Measurements from ENCODE around the gene SMPD2. TPM values are rescaled to one million over a fixed set of nuclear protein-coding genes. Genes with fewer than 3 reads are reported as not detected.

SMPD2 gene, protein sequence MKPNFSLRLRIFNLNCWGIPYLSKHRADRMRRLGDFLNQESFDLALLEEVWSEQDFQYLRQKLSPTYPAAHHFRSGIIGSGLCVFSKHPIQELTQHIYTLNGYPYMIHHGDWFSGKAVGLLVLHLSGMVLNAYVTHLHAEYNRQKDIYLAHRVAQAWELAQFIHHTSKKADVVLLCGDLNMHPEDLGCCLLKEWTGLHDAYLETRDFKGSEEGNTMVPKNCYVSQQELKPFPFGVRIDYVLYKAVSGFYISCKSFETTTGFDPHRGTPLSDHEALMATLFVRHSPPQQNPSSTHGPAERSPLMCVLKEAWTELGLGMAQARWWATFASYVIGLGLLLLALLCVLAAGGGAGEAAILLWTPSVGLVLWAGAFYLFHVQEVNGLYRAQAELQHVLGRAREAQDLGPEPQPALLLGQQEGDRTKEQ
- total RNA-seq (2014; rRNA removed; shearing (Covaris generic)): 10.1 and 13.5 TPM in 2 replicates

DNA sequence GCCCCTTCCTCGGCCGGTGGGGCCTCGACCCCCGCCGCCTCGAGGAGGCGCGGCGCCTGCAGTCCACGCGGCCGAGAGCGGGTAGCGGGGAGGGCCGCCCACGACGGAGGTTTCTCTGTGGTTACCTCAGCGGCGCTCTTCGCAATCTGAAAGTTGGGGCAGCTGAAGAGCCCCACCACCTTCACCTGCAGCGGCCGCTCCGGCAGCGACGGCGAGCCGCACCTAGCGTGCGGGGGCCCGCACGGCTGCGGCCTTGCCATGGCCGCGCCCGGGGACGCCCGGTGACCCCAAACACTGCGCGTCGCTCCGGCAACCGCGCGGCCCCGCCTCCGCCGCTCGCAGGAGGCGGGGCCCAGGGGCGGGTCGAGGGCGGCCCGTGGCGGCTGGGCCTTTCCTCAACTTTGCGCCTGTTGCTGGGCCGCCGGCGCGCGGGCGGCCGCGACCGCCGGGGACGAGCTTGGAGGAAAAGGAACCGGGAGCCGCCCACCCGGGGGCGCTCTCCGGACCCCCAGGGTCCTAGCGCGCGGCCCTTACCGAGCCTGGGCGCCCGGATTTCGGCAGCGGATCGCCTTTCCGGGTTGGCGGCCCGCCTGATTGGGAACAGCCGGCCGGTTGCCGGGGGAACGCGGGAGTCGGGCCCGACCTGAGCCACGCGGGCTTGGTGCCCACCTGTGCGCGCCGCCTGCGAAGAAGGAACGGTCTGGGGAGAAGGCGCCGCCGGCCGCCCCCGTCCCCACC, at the start of gene SMPD2, which contains the start of gene PPIL6:
Gene SMPD2 (plus strand): TSS at position 394 of the 738 bp plus-strand sequence. CDS start 398 bp downstream, outside the sequence.
Gene PPIL6 (minus strand): TSS at position 298 of the 738 bp plus-strand sequence. CDS start 38 bp downstream, at position 260.
- DNase-seq (ENCODE audit: low read depth): peak; percentile 92

DNA sequence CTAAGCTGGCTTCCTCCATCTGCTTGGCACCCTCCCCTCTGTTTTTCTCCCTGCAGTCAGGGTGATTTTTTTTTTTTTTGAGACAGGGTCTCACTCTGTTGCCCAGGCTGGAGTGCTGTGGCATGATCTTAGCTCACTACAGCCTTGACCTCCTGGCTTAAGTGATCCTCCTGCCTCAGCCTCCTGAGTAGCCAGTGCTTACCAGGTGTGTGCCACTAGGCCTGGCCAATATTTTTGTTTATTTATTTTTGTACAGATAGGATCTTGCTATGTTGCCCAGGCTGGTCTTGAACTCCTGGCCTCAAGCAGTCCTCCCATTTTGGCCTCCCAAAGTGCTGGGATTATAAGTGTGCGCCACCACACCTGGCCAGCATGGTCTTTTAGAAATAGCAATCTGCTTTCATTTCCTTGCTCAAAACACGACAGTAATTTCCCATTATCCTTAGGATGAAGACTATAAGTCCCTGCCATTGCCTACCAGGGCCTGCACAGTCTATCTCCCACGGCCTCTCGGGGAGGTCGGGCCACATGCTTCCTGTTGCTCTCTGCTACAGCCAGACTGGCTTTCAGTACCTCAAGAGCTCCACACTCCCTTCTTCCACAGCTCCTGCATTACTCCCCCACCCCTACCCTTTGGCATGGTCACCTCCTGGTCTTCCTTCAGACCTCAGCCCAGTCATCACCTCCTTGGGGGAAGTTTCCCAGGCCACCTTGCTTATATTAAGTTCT, 47.2 kb upstream of the SMPD2 start:
- no peak for DNase-seq (ENCODE audit: low read depth)

DNA sequence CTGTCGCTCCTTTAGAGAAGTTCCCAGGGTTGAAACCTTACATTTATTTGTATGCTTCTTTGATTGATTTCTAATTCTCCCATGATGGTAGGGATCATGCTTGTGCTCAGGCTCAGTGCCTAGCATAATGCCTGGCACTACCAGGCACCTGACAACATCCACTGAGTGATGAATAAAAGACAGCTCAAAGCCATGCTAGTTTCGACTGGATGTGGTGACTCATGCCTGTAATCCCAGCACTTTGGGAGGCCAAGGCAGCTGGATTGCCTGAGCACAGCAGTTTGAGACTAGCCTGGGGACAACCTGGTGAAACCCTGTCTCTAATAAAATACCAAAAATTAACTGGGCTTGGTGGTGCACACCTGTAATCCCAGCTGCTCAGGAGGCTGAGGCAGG, 46.6 kb upstream of the SMPD2 start:
- peak; percentile 44 for DNase-seq (ENCODE audit: low read depth)

DNA sequence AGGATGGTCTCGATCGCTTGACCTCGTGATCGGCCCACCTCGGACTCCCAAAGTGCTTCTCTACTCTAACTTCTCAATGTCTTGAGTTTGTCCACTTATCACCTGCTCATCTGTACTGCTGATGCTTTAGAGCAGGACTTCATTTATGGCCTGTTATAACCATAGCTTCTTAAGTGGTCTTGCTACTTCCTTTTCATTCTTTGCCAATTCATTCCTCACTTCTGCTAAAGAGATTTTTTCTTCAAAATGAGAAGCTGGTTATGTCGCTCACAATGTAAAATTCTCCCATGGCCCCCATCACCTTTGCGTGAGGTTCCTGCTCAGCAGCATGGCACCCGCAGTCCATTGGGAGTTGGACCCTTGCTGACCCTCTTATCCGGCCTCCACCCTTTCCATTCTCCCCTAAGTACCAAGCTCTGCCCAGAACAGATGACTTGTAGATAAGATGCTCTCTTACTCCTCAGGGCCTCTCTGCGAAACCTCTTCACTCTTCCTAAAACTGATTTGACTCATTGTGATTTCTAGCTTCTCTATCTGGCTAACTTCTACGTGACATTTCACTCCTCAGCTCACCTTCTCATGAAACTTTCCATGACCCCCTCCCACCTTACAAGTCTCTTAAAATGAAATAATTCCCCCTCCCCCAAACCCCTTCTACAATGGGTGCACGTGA, 44.3 kb upstream of the SMPD2 start:
- no peak for DNase-seq (ENCODE audit: low read depth)

DNA sequence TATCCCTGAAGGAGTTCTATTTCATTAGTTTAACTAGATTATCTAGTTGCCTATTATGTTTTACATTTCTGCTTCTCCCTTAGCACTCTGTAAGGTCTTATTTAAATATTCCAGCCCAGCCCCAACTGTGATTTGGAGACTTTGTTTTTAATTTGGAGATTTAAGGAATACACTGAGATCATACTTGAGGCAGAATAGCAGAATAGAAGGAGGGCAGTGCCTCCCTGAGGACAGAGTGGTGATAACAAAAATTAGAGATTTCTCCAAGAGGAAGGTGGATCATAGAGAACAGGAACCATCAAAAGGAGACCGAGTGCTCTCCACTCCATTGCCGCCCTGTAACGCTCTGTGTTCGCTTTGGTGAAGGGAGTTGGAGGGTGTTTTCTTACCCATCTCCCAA, 43.5 kb upstream of the SMPD2 start:
- no peak for DNase-seq (ENCODE audit: low read depth)

DNA sequence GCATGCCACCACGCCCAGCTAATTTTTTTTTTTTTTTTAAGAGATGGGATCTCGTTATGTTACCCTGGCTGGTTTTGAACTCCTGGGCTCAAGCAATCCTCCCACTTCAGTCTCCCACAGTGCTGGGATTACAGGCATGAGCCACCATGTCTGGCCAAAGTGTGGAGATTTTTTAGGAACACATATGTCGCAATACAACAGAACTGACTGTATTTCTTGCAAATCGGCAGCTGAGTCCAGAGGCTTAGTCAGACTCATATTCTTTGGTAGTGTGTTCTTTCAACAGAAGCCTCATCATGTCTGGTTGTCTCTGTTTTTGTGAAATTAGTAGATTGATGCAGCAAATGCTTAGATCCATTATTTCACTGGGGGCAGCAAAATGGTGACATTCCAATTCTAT, 34.3 kb upstream of the SMPD2 start:
- no peak for DNase-seq (ENCODE audit: low read depth)

DNA sequence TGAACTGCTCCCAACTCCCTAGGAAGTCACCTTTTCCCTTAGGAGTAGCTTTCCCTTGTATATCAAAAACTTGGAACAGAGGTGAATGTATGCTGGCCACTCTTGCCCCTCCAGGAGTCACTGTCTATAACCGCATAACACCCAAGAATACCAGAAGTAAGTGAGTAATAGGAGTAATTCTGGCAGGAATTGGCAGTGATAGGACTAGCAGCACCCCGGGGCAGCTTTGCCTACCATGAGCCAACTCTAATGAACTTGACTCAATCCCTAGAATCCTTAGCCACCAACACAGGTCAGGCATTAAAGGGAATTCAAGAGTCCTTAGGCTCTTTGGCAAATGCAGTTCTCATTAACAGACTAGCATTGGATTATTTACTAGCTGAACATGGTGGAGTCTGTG, 29.5 kb upstream of the SMPD2 start:
- no peak for DNase-seq (ENCODE audit: low read depth)

DNA sequence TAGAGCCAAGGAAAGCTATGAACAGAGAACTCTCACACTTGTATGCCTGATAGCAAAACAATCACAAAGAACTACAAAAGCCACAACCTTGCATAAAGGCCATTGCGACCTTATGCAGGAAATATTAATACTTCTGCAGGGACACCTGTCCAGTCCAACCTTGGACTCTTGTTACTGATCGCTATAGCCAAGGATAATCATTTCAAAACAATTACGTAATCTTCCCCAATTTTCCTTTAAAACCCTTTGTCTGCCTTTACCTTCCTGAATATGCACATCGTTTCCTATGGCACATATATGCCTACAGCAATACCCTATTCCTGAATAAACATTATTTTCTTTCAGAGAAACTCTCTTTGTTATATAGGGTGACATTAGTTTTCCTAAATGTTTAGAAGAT, 22.9 kb upstream of the SMPD2 start:
- DNase-seq (ENCODE audit: low read depth): no peak

DNA sequence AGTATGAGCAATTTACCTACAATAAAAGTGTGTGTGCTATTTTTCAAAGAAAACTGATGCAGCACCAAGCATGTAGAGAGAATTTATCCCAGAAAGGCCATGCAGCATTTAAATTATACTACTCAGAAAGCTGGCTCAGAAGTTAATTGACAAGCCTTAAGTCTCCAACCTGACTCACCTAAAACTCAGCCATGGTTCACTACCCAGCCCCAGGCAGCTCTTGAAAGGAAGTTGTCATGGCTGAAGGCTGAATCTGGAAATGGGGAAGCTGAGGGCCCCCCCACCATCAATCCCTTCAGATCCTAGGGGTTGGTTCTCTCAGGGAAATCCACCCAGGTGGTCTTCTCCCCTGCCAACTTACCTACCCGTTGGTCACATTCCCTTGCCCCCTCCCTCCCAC, 19.8 kb upstream of the SMPD2 start:
- DNase-seq (ENCODE audit: low read depth): peak; percentile 58

DNA sequence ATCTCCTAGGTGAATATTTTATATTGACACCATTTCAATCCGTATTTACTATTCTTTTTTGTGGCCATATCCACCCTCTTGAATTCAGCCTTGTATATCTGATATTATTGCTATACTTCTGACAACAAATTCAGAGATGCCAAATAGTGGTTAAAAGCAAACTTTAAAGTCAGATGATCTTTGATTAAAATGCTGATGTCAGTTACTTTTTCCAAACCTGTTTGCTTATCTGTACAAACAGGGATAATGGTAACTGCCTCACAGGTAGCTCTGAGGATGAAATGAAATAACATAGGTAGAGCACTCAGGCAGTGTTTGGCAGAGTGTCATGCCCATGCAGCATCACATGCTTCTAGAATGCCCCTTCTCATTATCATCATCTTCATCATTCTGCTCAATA, 19.3 kb upstream of the SMPD2 start:
- DNase-seq (ENCODE audit: low read depth): no peak

DNA sequence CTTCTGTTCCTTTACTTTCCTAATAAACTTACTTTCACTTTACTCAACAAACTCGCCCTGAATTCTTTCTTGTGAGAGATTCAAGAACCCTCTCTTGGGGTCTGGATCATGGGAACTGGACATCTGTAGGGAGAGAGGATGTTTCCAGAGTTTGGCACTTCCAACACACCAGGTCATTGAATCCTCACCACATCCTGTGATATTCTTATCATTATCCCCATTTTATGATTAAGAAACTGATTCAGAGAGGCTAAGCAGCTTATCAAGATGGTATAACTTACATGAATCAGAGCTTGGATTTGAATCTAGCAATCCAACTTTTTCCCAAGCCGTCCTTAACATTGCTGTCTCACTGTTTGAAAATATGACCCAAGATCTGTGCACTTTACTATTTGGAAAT, 15.6 kb upstream of the SMPD2 start:
- DNase-seq (ENCODE audit: low read depth): peak; percentile 59

DNA sequence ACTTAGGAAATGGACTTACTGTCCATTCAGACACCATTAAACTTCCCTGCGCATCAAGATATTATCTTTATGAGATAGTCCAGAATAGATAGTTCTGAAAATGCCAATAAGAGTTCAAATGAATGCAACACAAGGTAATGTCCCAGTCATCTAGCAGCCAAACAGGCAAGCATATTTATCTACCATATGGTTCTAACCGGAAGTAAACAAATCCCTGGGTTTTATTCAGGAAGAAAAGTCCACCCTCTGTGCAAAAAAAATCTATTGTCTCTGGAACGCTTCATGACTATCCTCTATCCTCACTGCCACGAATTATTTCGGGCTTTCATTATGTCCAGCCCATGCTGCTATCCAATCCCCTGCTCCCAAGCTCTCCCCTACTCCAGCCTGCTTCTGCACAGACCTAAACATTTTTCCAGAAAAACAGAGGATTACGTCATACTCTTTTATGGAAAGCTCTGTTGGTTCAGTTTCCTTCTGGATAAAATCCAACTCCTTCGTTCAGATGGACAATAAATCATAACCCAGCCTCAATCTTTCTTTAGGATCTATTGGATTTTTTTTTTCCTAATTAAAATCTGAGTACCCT, 11.5 kb upstream of the SMPD2 start:
- DNase-seq (ENCODE audit: low read depth): no peak

DNA sequence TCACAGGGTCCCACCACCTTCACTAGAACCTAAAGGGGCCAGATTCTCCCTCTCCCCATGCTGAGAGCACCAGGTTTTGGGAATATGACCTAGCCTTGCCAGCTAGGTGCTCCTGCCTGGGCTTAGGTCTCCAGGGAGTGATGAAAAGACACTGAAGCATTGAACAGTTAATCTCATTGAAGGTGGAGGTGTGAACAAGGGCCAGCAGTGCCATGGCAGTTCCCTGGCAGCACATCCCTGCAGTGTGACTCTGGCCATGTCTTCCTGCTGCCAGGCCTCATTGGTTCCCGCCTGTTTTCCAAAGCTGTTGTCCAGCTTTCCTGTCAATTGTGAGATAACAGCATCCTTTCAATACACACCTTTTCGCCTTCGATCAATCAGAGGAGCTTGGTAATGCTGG, 11.0 kb upstream of the SMPD2 start:
- no peak for DNase-seq (ENCODE audit: low read depth)

DNA sequence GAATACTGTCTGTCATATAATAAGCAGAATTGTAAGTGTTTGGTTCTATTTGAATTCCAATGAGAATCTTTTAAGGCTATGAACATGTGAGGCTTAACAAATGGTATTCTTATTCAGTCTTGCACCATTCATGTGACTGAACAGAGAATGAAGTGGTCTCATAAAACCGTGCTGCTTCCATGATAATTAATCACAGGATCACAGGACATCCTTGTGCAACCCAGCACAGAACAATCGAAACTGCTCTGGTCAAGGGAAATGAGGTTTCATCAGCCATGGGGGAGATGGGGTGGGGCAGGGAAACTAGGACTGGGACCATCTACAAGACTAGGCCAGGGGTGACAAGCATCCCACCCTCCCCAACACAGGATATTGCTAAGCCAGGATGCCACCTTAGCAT, 6.1 kb upstream of the SMPD2 start:
- DNase-seq (ENCODE audit: low read depth): no peak

DNA sequence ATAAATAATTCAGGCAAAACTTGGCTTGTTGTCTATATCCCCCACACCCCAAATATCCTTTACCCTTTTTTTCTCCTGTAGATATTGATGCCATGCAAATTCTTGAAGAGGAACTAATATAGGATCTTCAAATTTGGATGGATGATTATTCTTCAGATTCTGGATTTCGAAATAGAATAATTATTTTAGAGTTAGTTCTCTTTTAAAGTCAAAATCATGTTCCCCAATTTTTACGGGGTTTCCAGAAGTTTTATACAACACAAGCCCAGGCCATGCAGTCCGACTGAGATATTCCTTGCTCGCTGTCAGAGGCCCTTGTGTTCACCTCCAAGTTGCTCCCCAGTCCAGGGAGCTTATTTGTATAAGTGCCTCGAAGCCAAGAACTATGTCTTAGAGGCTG, 4.5 kb upstream of the SMPD2 start:
- DNase-seq (ENCODE audit: low read depth): no peak

DNA sequence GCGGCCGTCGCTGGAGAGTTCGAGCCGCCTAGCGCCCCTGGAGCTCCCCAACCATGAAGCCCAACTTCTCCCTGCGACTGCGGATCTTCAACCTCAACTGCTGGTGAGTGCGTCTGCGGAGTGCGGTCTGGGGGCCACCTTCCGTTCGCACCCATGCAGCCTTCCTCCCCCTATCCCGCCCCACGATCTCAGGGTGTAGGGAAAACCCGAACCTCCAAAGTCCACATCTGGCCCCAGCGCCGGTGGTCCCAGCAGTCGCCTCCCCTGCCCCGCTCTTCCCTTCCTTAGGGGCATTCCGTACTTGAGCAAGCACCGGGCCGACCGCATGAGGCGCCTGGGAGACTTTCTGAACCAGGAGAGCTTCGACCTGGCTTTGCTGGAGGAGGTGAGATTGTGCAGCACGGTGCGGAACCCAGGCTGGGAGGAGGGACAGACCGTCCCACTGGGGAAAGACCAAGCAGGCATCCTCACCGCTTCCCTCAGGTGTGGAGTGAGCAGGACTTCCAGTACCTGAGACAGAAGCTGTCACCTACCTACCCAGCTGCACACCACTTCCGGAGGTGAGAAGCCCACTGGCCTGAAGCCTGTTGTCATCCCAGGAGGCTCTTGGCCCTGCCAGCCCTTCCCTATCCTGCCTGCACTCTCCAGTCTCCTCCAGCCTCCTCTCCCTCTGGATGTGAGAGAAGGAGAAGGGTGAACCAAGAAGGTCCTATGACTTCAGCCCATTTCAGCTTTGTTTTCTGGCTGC, 719 bp downstream of the SMPD2 start:
- DNase-seq (ENCODE audit: low read depth): peak; percentile 60

DNA sequence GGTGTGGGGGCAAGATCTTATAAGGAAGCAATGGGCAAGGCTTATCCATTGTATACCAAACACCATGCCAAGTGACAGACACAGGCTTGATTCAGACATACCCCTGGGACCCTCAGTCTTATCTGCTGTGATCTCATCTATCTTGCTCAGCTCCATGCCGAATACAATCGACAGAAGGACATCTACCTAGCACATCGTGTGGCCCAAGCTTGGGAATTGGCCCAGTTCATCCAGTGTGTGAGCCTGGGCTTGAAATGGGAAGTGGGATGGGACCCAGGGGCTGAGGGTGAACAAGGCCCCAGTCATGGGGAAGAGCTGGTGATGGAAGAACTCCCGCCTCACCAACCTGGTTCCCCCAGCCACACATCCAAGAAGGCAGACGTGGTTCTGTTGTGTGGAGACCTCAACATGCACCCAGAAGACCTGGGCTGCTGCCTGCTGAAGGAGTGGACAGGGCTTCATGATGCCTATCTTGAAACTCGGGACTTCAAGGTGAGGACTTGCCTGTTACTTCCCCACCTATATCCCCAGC, 1.9 kb downstream of the SMPD2 start:
- DNase-seq (ENCODE audit: low read depth): no peak

DNA sequence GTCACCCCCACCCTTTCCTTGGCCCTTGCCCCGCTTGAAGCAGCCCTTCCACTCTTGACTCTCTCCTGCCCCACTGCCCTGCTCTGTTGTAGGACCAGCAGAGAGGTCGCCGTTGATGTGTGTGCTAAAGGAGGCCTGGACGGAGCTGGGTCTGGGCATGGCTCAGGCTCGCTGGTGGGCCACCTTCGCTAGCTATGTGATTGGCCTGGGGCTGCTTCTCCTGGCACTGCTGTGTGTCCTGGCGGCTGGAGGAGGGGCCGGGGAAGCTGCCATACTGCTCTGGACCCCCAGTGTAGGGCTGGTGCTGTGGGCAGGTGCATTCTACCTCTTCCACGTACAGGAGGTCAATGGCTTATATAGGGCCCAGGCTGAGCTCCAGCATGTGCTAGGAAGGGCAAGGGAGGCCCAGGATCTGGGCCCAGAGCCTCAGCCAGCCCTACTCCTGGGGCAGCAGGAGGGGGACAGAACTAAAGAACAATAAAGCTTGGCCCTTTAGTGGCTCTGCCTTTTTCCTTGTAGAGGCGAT, 3.0 kb downstream of the SMPD2 start:
- no peak for DNase-seq (ENCODE audit: low read depth)

DNA sequence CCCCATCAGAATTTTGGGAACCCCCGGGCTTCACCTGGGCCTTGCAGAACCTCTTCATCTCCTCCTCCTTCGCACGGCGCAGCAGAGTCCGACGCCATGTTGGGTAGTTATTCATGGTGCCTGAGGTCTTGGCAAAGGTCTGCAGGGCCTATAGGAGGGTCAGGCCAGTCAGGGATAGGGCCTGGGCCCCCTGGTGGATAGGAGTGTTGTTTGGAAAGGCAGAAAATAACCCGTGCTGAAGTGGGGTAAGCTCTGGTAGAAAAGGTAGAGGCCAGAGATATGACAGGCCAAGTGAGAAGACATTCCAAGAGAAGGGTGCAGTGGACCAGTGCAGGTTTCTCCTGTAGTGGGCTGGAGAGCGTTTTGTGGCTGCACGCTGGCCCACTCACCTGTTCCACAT, 4.9 kb downstream of the SMPD2 start:
- DNase-seq (ENCODE audit: low read depth): no peak

DNA sequence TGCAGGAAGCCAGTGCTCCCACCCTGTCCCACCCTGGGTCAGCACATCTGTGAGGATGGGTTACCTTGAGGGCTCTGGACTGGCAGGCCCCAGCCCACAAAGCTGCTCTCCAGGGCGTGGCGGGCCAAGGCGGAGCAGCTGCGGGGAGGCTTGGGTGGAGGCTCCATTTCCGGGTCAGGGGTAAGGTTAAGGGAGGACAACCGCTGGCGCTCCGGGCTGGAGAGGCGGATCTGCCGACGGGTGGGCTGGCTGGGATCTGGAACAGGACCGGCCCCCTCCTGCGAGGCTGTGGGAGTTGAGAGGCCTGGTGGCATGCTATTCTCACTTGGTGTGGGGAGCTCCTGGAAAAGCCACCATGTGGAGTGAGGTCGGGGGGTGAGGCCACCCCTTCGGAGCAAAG, 5.5 kb downstream of the SMPD2 start:
- DNase-seq (ENCODE audit: low read depth): no peak
